ENCODE results near the gene ABHD12. TPM values are rescaled to one million over a fixed set of nuclear protein-coding genes. Genes with fewer than 3 reads are reported as not detected.

The ABHD12 gene
- total and polyA plus RNA-seq, 3 experiments from 2014 or later, result 27.3 to 35.0 (median 27.6) TPM

- H3K27me3 Mint-ChIP-seq, result no peaks in the 10 kb centered on the region
- ChIA-PET CTCF (no interaction called here), POLR2A (no interaction called here)
- Histone ChIP-seq H3K9me3 (ENCODE audit: low read length) (no peaks in the 10 kb centered on the region), H3K4me1 (ENCODE audit: insufficient read depth, low read length) (no peaks in the 10 kb centered on the region), H3K27ac (ENCODE audit: low read depth, low read length) (no peak overlapping the region), H3K4me3 (ENCODE audit: low read length) (no peak overlapping the region), H3K36me3 (ENCODE audit: insufficient read depth, low read length) (no peaks in the 10 kb centered on the region), H3K27me3 (ENCODE audit: insufficient read depth, low read length, poor library complexity, severe bottlenecking) (no peaks in the 10 kb centered on the region)
- peaks cover 3 to 10% (median 7%) of the 10 kb centered on the region in 3 donors for H3K36me3 Mint-ChIP-seq
- peak overlapping the region in 1 of 7 donors; percentile 29 for H3K4me3 Mint-ChIP-seq
- DNase-seq, result no peak
- H3K4me1 Mint-ChIP-seq, result peaks cover 33 to 51% (median 42%) of the 10 kb centered on the region in 3 donors
- no peaks in the 10 kb centered on the region for H3K9me3 Mint-ChIP-seq
- H3K27ac Mint-ChIP-seq, result peak overlapping the region in 5 of 8 donors; percentile 18 to 79 (median 68)
Measured at GRCh38 chr20:25378884-25379733, 11.5 kb downstream of the ABHD12 start.

GRCh38 chr20:25378189-25378883, 12.3 kb downstream of the ABHD12 start:
- Histone ChIP-seq H3K4me3 (ENCODE audit: low read length) (no peak overlapping the region), H3K27me3 (ENCODE audit: insufficient read depth, low read length, poor library complexity, severe bottlenecking) (no peaks in the 10 kb centered on the region), H3K27ac (ENCODE audit: low read depth, low read length) (no peak overlapping the region), H3K4me1 (ENCODE audit: insufficient read depth, low read length) (no peaks in the 10 kb centered on the region), H3K9me3 (ENCODE audit: low read length) (no peaks in the 10 kb centered on the region), H3K36me3 (ENCODE audit: insufficient read depth, low read length) (no peaks in the 10 kb centered on the region)
- no peak for DNase-seq
- peak overlapping the region in 2 of 8 donors; percentile 10 to 18 for H3K27ac Mint-ChIP-seq
- peak overlapping the region in 1 of 7 donors; percentile 29 for H3K4me3 Mint-ChIP-seq
- peaks cover 35 to 54% (median 42%) of the 10 kb centered on the region in 3 donors for H3K4me1 Mint-ChIP-seq
- peaks cover 6 to 11% (median 9%) of the 10 kb centered on the region in 3 donors for H3K36me3 Mint-ChIP-seq
- ChIA-PET POLR2A (no interaction called here), CTCF (no interaction called here)
- H3K27me3 Mint-ChIP-seq, result no peaks in the 10 kb centered on the region
- no peaks in the 10 kb centered on the region for H3K9me3 Mint-ChIP-seq

- POLR2A ChIA-PET, result no interaction called here
- Histone ChIP-seq H3K36me3 (ENCODE audit: insufficient read depth, low read length) (no peaks in the 10 kb centered on the region), H3K4me3 (ENCODE audit: low read length) (no peak overlapping the region), H3K27me3 (ENCODE audit: insufficient read depth, low read length, poor library complexity, severe bottlenecking) (no peaks in the 10 kb centered on the region), H3K9me3 (ENCODE audit: low read length) (no peaks in the 10 kb centered on the region), H3K4me1 (ENCODE audit: insufficient read depth, low read length) (no peaks in the 10 kb centered on the region), H3K27ac (ENCODE audit: low read depth, low read length) (no peak overlapping the region)
- Mint-ChIP-seq H3K4me3 (no peak overlapping the region), H3K9me3 (no peaks in the 10 kb centered on the region), H3K36me3 (peaks cover 6% of the 10 kb centered on the region in 3 donors), H3K27ac (no peak overlapping the region), H3K27me3 (no peaks in the 10 kb centered on the region), H3K4me1 (peaks cover 31 to 46% (median 38%) of the 10 kb centered on the region in 3 donors)
- DNase-seq, result no peak
- CTCF ChIA-PET, result no interaction called here
Measured at GRCh38 chr20:25376886-25377285, 13.7 kb downstream of the ABHD12 start.

- POLR2A ChIA-PET, result no interaction called here
- Histone ChIP-seq H3K27ac (ENCODE audit: low read depth, low read length) (no peak overlapping the region), H3K4me3 (ENCODE audit: low read length) (no peak overlapping the region), H3K9me3 (ENCODE audit: low read length) (no peaks in the 10 kb centered on the region), H3K36me3 (ENCODE audit: insufficient read depth, low read length) (no peaks in the 10 kb centered on the region), H3K4me1 (ENCODE audit: insufficient read depth, low read length) (no peaks in the 10 kb centered on the region), H3K27me3 (ENCODE audit: insufficient read depth, low read length, poor library complexity, severe bottlenecking) (no peaks in the 10 kb centered on the region)
- CTCF ChIA-PET, result no interaction called here
- DNase-seq, result no peak
- peaks cover 32 to 51% (median 37%) of the 10 kb centered on the region in 3 donors for H3K4me1 Mint-ChIP-seq
- no peak overlapping the region for H3K27ac Mint-ChIP-seq
- no peaks in the 10 kb centered on the region for H3K27me3 Mint-ChIP-seq
- H3K36me3 Mint-ChIP-seq, result peaks cover 3 to 6% (median 5%) of the 10 kb centered on the region in 3 donors
- no peaks in the 10 kb centered on the region for H3K9me3 Mint-ChIP-seq
- no peak overlapping the region for H3K4me3 Mint-ChIP-seq
Measured at GRCh38 chr20:25376236-25376635, 14.4 kb downstream of the ABHD12 start.

- no peak for DNase-seq
- POLR2A ChIA-PET, result no interaction called here
- no peaks in the 10 kb centered on the region for H3K9me3 ChIP-seq (ENCODE audit: low read length)
- H3K4me3 ChIP-seq (ENCODE audit: low read length), result no peak overlapping the region
- CTCF ChIA-PET, result no interaction called here
- Mint-ChIP-seq H3K9me3 (no peaks in the 10 kb centered on the region), H3K27me3 (no peaks in the 10 kb centered on the region), H3K36me3 (peaks cover 3 to 6% (median 5%) of the 10 kb centered on the region in 3 donors), H3K27ac (no peak overlapping the region), H3K4me1 (peaks cover 26 to 44% (median 29%) of the 10 kb centered on the region in 3 donors), H3K4me3 (no peak overlapping the region)
- no peaks in the 10 kb centered on the region for H3K27me3 ChIP-seq (ENCODE audit: insufficient read depth, low read length, poor library complexity, severe bottlenecking)
- H3K36me3 ChIP-seq (ENCODE audit: insufficient read depth, low read length), result no peaks in the 10 kb centered on the region
- no peak overlapping the region for H3K27ac ChIP-seq (ENCODE audit: low read depth, low read length)
- no peaks in the 10 kb centered on the region for H3K4me1 ChIP-seq (ENCODE audit: insufficient read depth, low read length)
Measured at GRCh38 chr20:25374842-25375241, 15.8 kb downstream of the ABHD12 start.

- POLR2A ChIA-PET, result no interaction called here
- H3K9me3 Mint-ChIP-seq, result no peaks in the 10 kb centered on the region
- H3K4me3 Mint-ChIP-seq, result no peak overlapping the region
- Histone ChIP-seq H3K4me1 (ENCODE audit: insufficient read depth, low read length) (no peaks in the 10 kb centered on the region), H3K27ac (ENCODE audit: low read depth, low read length) (no peak overlapping the region), H3K4me3 (ENCODE audit: low read length) (no peak overlapping the region), H3K27me3 (ENCODE audit: insufficient read depth, low read length, poor library complexity, severe bottlenecking) (no peaks in the 10 kb centered on the region), H3K9me3 (ENCODE audit: low read length) (no peaks in the 10 kb centered on the region), H3K36me3 (ENCODE audit: insufficient read depth, low read length) (no peaks in the 10 kb centered on the region)
- CTCF ChIA-PET, result no interaction called here
- no peak for DNase-seq
- H3K27ac Mint-ChIP-seq, result peak overlapping the region in 1 of 8 donors; percentile 17
- peaks cover 15 to 24% (median 16%) of the 10 kb centered on the region in 3 donors for H3K4me1 Mint-ChIP-seq
- no peaks in the 10 kb centered on the region for H3K27me3 Mint-ChIP-seq
- H3K36me3 Mint-ChIP-seq, result peaks cover 1 to 7% (median 6%) of the 10 kb centered on the region in 3 donors
Measured at GRCh38 chr20:25372584-25373336, 17.9 kb downstream of the ABHD12 start.

GRCh38 chr20:25369971-25370370, 20.7 kb downstream of the ABHD12 start:
- peaks cover 9 to 24% (median 10%) of the 10 kb centered on the region in 3 donors for H3K4me1 Mint-ChIP-seq
- H3K27me3 Mint-ChIP-seq, result no peaks in the 10 kb centered on the region
- no peaks in the 10 kb centered on the region for H3K36me3 ChIP-seq (ENCODE audit: insufficient read depth, low read length)
- H3K4me3 ChIP-seq (ENCODE audit: low read length), result no peak overlapping the region
- peaks cover 1 to 7% (median 7%) of the 10 kb centered on the region in 3 donors for H3K36me3 Mint-ChIP-seq
- H3K27ac Mint-ChIP-seq, result no peak overlapping the region
- H3K27me3 ChIP-seq (ENCODE audit: insufficient read depth, low read length, poor library complexity, severe bottlenecking), result no peaks in the 10 kb centered on the region
- ChIA-PET CTCF (no interaction called here), POLR2A (no interaction called here)
- no peaks in the 10 kb centered on the region for H3K4me1 ChIP-seq (ENCODE audit: insufficient read depth, low read length)
- no peaks in the 10 kb centered on the region for H3K9me3 Mint-ChIP-seq
- no peak overlapping the region for H3K4me3 Mint-ChIP-seq
- DNase-seq, result no peak
- no peaks in the 10 kb centered on the region for H3K9me3 ChIP-seq (ENCODE audit: low read length)
- H3K27ac ChIP-seq (ENCODE audit: low read depth, low read length), result no peak overlapping the region

- CTCF ChIA-PET, result no interaction called here
- Histone ChIP-seq H3K4me1 (ENCODE audit: insufficient read depth, low read length) (no peaks in the 10 kb centered on the region), H3K9me3 (ENCODE audit: low read length) (no peaks in the 10 kb centered on the region), H3K4me3 (ENCODE audit: low read length) (no peak overlapping the region), H3K27me3 (ENCODE audit: insufficient read depth, low read length, poor library complexity, severe bottlenecking) (no peaks in the 10 kb centered on the region), H3K36me3 (ENCODE audit: insufficient read depth, low read length) (no peaks in the 10 kb centered on the region), H3K27ac (ENCODE audit: low read depth, low read length) (no peak overlapping the region)
- Mint-ChIP-seq H3K9me3 (no peaks in the 10 kb centered on the region), H3K27me3 (no peaks in the 10 kb centered on the region), H3K36me3 (peaks cover 1 to 7% (median 5%) of the 10 kb centered on the region in 3 donors), H3K4me3 (no peak overlapping the region), H3K27ac (no peak overlapping the region), H3K4me1 (peaks cover 9 to 24% (median 12%) of the 10 kb centered on the region in 3 donors)
- POLR2A ChIA-PET, result no interaction called here
- no peak for DNase-seq
Measured at GRCh38 chr20:25369529-25369928, 21.1 kb downstream of the ABHD12 start.

Measured in CD8-positive, alpha-beta memory T cell (primary cell).